ENCODE results near the gene USP47. TPM values are rescaled to one million over a fixed set of nuclear protein-coding genes. Genes with fewer than 3 reads are reported as not detected.

The USP47 gene
- total and polyA plus RNA-seq, 9 of the 15 experiments (the other 6 are each of a cell fraction or from before 2014, with no cell fraction given), result 13.1 to 63.6 (median 34.7) TPM

GRCh38 chr11:11898648-11899047 is 56.9 kb downstream of the USP47 start:
- H3K9me1 ChIP-seq (ENCODE audit: control insufficient read depth, insufficient read depth, low read length), result no peaks in the 10 kb centered on the region
- no peak overlapping the region for H3K27ac ChIP-seq (ENCODE audit: extremely low read depth, low read depth, low read length)
- BruUV-seq (replicated peaks), result no TSS peak
- no peak for DNase-seq (ENCODE audit: extremely low read depth in 1 of 4, low spot score in 3 of 4)
- no peak for ATAC-seq
- intact Hi-C loops (cut with micrococcal nuclease) (no loop called here), in situ Hi-C loops (cut with MboI) (no loop called here)
- H3K4me3 ChIP-seq, result no peak overlapping the region
- no peaks in the 10 kb centered on the region for H3K27me3 ChIP-seq (ENCODE audit: control insufficient read depth in 2 of 2, insufficient read depth in 2 of 2, low read length in 2 of 2)
- ChIA-PET POLR2A (interaction anchor here (0.6 to 1.3 kb wide), 3 partner anchors 15 to 953 kb away, joined by 3 read pairs; no protein-coding TSS in a partner anchor), CTCF (ENCODE audit: low intra/inter-chr PET ratio) (interaction anchor here (1.2 kb wide), 1 partner anchor 100 kb away, joined by 4 read pairs; no protein-coding TSS in a partner anchor)
- FAIRE-seq, result no peak
- H2AFZ ChIP-seq (ENCODE audit: low read depth, low read length), result no peak overlapping the region
- no peak overlapping the region for H3K4me2 ChIP-seq (ENCODE audit: insufficient read depth, low read length)
- H3K9ac ChIP-seq (ENCODE audit: insufficient read depth in 1 of 2, low read depth in 2 of 2, low read length in 2 of 2), result no peak overlapping the region
- no peaks in the 10 kb centered on the region for H3K4me1 ChIP-seq (replicated peaks in 1 of 2; ENCODE audit: control insufficient read depth in 2 of 2, insufficient read depth in 2 of 2, low read length in 2 of 2)
- 79% methylated on average over 2 of the region's 2 CpGs for WGBS (ENCODE audit: insufficient coverage, low coverage, missing lambda C conversion rate)
- no peaks in the 10 kb centered on the region for H3K9me3 ChIP-seq (replicated peaks; ENCODE audit: control insufficient read depth, insufficient read depth, low read depth, low read length)
- H3K79me2 ChIP-seq (ENCODE audit: control insufficient read depth, insufficient read depth, low read length), result no peaks in the 10 kb centered on the region
- no peaks in the 10 kb centered on the region for H4K20me1 ChIP-seq (replicated peaks; ENCODE audit: control insufficient read depth, insufficient read depth, low read length)
- H3K36me3 ChIP-seq (ENCODE audit: control insufficient read depth, insufficient read depth, low read length), result peaks cover 47% of the 10 kb centered on the region
- TF ChIP-seq BMI1 (IDR thresholded peaks at IDR 0.05; ENCODE audit: low read length) (no peak), ZEB2 (IDR thresholded peaks at IDR 0.05) (no peak), RHOXF2B (CRISPR knock-in tag; conservative IDR thresholded peaks at IDR 0.05) (no peak), CLOCK (CRISPR knock-in tag; IDR thresholded peaks at IDR 0.05; ENCODE audit: borderline replicate concordance) (no peak), TBP (optimal IDR thresholded peaks at IDR 0.05; ENCODE audit: low read depth, low read length) (no peak), HDAC1 (IDR thresholded peaks at IDR 0.05) (no peak), TCF7 (IDR thresholded peaks at IDR 0.05; ENCODE audit: borderline replicate concordance) (no peak), NR2C2 (CRISPR knock-in tag; IDR thresholded peaks at IDR 0.05) (no peak), NR2C2 (tag; IDR thresholded peaks at IDR 0.05) (no peak), E2F1 (CRISPR knock-in tag; IDR thresholded peaks at IDR 0.05) (no peak), ATF2 (CRISPR knock-in tag; IDR thresholded peaks at IDR 0.05) (no peak), ZFX (CRISPR knock-in tag; IDR thresholded peaks at IDR 0.05) (no peak)
- TF ChIP-seq, protein P1, sequence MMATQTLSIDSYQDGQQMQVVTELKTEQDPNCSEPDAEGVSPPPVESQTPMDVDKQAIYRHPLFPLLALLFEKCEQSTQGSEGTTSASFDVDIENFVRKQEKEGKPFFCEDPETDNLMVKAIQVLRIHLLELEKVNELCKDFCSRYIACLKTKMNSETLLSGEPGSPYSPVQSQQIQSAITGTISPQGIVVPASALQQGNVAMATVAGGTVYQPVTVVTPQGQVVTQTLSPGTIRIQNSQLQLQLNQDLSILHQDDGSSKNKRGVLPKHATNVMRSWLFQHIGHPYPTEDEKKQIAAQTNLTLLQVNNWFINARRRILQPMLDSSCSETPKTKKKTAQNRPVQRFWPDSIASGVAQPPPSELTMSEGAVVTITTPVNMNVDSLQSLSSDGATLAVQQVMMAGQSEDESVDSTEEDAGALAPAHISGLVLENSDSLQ (IDR thresholded peaks at IDR 0.05), result no peak
- TF ChIP-seq, protein P2, sequence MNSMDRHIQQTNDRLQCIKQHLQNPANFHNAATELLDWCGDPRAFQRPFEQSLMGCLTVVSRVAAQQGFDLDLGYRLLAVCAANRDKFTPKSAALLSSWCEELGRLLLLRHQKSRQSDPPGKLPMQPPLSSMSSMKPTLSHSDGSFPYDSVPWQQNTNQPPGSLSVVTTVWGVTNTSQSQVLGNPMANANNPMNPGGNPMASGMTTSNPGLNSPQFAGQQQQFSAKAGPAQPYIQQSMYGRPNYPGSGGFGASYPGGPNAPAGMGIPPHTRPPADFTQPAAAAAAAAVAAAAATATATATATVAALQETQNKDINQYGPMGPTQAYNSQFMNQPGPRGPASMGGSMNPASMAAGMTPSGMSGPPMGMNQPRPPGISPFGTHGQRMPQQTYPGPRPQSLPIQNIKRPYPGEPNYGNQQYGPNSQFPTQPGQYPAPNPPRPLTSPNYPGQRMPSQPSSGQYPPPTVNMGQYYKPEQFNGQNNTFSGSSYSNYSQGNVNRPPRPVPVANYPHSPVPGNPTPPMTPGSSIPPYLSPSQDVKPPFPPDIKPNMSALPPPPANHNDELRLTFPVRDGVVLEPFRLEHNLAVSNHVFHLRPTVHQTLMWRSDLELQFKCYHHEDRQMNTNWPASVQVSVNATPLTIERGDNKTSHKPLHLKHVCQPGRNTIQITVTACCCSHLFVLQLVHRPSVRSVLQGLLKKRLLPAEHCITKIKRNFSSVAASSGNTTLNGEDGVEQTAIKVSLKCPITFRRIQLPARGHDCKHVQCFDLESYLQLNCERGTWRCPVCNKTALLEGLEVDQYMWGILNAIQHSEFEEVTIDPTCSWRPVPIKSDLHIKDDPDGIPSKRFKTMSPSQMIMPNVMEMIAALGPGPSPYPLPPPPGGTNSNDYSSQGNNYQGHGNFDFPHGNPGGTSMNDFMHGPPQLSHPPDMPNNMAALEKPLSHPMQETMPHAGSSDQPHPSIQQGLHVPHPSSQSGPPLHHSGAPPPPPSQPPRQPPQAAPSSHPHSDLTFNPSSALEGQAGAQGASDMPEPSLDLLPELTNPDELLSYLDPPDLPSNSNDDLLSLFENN (IDR thresholded peaks at IDR 0.05; ENCODE audit: low read depth in 2 of 2, low read length in 2 of 2), result no peak
